Measurements from ENCODE around the gene INPP5D.
"Not testable (repeated sequence)": the region's sequence is repeated elsewhere in the genome, so short reads cannot be mapped to it uniquely, and the experiment has no call there.

The INPP5D gene

GRCh38 chr2:233059797-233060500 lies at the start of gene INPP5D:
Gene INPP5D (plus strand): TSS chr2:233060342. CDS start chr2:233060479, 137 bp downstream.
- DNase-seq: no peak

GRCh38 chr2:233010569-233011267 lies 49.4 kb upstream of the INPP5D start:
- DNase-seq: no peak

GRCh38 chr2:233011268-233011650 lies 48.9 kb upstream of the INPP5D start:
- DNase-seq: no peak

DNA sequence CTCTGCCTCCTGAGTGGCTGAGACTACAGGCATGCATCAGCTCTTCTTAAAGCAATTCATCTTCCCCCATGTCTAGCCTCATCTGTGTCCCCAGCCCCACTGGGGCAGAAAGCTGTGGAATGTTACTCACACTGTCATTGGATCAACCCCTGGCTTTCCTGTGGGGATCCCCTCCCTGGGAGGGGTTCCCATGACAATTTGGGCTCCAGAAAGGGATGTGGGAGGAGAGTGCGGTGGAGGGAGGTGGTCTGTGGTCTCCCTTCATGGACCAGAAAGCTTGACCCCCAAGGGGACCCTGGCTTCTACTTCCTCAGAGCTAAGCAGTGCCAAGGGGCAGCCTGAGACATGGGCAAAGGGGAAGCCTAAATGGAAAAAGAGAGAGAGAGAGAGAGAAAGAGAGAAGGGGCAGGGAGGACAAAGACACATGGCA lies 48.4 kb upstream of the INPP5D start:
- DNase-seq: no peak

- no peak for DNase-seq
These were observed 47.7 kb upstream of the INPP5D start for GRCh38 chr2:233012301-233012971.

GRCh38 chr2:233013027-233013461 lies 47.1 kb upstream of the INPP5D start, which contains the start of gene NGEF:
Gene NGEF (minus strand): TSS chr2:233013256. CDS start chr2:232974890, 38,366 bp downstream.
- no peak for DNase-seq

DNA sequence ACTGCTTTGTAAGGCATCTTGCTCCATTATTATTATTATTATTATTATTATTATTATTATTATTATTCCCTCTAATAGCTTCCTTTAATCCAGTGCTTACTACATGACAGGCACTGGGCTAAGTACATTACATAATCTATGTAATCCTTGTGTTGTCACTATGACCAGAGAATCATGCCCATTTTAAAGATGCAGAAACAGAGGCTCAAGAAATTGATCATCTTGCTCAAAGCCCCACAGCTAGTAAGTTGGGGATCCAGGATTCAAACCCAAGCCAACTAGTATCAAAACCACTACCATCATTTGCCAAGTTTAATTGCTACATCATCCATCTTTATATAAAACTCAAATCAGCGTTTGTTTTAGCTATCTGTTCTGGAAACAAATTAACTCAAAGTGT lies 46.5 kb upstream of the INPP5D start:
- no peak for DNase-seq

DNA sequence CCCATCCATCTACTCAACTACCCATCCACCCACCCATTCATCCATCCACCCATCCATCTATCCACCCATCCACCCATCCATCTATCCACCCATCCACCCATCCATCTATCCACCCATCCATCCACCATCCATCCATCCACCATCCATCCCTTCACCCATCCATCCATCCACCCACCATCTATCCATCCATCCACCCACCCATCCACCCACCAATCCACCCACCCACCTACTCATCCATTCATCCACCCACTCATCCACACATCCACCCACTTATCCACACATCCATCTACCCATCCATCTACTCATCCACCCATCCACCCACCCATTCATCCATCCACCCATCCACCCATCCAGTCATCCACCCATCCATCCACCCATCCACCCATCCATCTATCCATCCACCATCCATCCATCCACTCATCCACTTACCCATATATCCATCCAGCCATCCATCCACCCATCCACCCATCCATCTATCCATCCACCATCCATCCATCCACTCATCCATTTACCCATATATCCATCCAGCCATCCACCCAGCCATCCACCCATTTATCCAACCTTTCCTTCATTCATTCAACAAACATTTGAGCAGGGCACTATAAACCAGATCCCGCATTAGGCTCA lies 45.0 kb upstream of the INPP5D start:
- DNase-seq: no peak

- DNase-seq: no peak
These were observed 42.2 kb upstream of the INPP5D start for GRCh38 chr2:233017947-233018346.

GRCh38 chr2:233019610-233020009 lies 40.5 kb upstream of the INPP5D start:
- not testable (repeated sequence) for DNase-seq

DNA sequence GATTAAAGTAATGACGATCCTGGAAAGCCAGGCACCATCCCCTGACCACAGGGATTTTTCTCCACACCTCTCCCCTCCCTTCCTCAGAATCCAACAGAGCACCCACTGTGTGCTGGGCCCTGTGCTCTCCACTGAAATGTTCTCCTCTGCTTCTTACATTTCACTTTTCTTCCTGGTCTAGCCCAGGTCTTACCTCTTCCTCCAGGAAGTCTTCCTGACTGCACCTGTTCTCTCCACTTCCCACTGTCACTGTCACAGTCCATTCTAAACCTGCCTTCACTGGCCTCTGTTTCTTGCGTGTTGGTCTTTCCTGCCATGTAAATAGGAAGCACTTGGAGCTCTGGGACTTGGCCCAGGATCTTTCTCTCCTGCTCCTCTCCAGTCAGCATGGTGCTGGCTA lies 39.7 kb upstream of the INPP5D start:
- no peak for DNase-seq

DNA sequence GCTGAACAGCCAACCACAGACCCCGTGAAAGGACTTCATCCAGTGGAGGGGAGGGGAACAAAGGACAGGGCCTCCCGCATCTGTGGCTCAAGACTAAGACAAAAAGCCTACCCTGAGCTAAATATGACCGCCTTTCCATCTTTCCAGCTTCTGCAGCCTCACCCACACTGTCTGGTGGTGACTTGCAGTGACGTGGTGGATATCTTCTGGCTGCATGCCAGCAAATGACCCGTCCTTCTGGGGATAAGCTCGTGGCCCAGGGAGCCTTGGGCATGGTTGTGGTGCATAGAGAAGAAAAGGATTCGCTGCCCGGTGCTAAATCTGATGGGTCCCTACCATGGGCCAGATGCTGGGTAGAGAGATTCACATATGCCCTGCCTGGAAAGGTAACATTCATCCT lies 38.4 kb upstream of the INPP5D start:
- DNase-seq: no peak

GRCh38 chr2:233022561-233022960 lies 37.6 kb upstream of the INPP5D start:
- DNase-seq: no peak

GRCh38 chr2:233023007-233023760 lies 37.0 kb upstream of the INPP5D start:
- DNase-seq: no peak

GRCh38 chr2:233023761-233024410 lies 36.3 kb upstream of the INPP5D start:
- no peak for DNase-seq

DNA sequence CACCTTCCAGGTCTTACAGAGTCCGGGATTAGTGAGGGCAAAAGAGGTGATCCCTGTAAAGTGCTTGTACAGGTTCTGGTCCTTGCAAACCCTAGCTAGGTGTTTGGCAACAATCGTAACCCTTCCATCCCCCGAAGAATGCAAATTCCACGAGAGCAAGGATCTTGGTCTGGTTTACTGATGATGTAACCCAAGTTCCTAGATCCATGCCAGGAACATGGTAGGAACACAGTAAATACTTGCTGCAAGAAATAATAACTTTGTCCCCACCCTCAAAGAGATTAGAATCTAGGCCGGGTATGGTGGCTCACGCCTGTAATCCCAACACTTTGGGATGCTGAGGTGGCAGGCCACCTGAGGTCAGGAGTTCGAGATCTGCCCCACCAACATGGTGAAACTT lies 34.4 kb upstream of the INPP5D start:
- DNase-seq: no peak

- no peak for DNase-seq
These were observed 33.8 kb upstream of the INPP5D start for GRCh38 chr2:233026198-233026813.

DNA sequence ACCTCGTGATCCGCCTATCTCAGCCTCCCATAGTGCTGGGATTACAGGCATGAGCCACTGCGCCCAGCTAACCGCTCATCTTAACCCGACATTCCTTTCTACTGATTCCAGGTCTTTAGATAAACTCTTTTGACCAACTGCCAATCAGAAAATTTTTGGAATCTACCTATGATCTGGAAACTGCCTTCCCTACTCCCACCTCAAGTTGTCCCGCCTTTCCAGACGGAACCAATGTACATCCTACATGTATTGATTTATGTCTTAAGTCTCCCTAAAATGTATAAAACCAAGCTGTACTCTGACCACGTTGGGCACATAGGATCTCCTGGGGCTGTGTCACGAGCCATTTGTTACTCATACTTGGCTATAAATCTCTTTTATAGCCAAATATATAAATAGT lies 30.8 kb upstream of the INPP5D start:
- no peak for DNase-seq

GRCh38 chr2:233031556-233032500 lies 28.3 kb upstream of the INPP5D start:
- DNase-seq: no peak

- DNase-seq: no peak
These were observed 27.4 kb upstream of the INPP5D start, which contains the start of gene NEU2 for GRCh38 chr2:233032551-233033320. Gene NEU2 (plus strand): TSS chr2:233032672. CDS start chr2:233032672, 0 bp downstream.
